WTC11 (cell line): Measurements from ENCODE around the gene AKR1C8.

ENCODE experiments used
- CREB1 ChIP-seq: sonication (generic); formaldehyde crosslinking; IDR thresholded peaks from 2 replicates; pipeline ENCODE4 v1.8.0; 2023; ENCODE audit warnings: mild to moderate bottlenecking, missing genetic modification reagents
- CREM ChIP-seq: sonication (generic); formaldehyde crosslinking; IDR thresholded peaks from 2 replicates; pipeline ENCODE4 v1.8.1; 2022; ENCODE audit warnings: mild to moderate bottlenecking, missing genetic modification reagents, moderate library complexity
- NFE2L1 ChIP-seq: sonication (generic); formaldehyde crosslinking; IDR thresholded peaks from 2 replicates; pipeline ENCODE4 v1.8.1; 2023; ENCODE audit warnings: missing genetic modification reagents
- NR1H2 ChIP-seq: sonication (generic); formaldehyde crosslinking; IDR thresholded peaks from 2 replicates; pipeline ENCODE4 v1.9.0; 2021; ENCODE audit warnings: mild to moderate bottlenecking, moderate library complexity, missing genetic modification reagents
- ZNF671 ChIP-seq: fragments of 250-450 bp; sonication (Bioruptor Pico); IDR thresholded peaks from 2 replicates; pipeline ENCODE4 v1.8.0; 2021; ENCODE audit warnings: mild to moderate bottlenecking
- TF ChIP-seq, protein P1 (sequence below): fragments of 200-600 bp; IDR thresholded peaks from 2 replicates; pipeline ENCODE4 v1.8.0; 2022; ENCODE audit warnings: antibody characterized with exemption
- TF ChIP-seq, protein P2 (sequence below): sonication (generic); formaldehyde crosslinking; IDR thresholded peaks from 2 replicates; pipeline ENCODE4 v1.8.1; 2023; ENCODE audit warnings: mild to moderate bottlenecking, moderate library complexity, missing genetic modification reagents
- TF ChIP-seq, protein P3 (sequence below): fragments of 250-450 bp; sonication (Bioruptor Pico); IDR thresholded peaks from 2 replicates; pipeline ENCODE4 v1.9.0; 2021; ENCODE audit warnings: mild to moderate bottlenecking
- TF ChIP-seq, protein P4 (sequence below): sonication (generic); formaldehyde crosslinking; IDR thresholded peaks from 2 replicates; pipeline ENCODE4 v1.8.1; 2022; ENCODE audit warnings: low read depth, missing genetic modification reagents, borderline replicate concordance
- TF ChIP-seq, protein P5 (sequence below): sonication (generic); formaldehyde crosslinking; IDR thresholded peaks from 2 replicates; pipeline ENCODE4 v1.8.0; 2022; ENCODE audit warnings: missing genetic modification reagents
- TF ChIP-seq, protein P6 (sequence below): sonication (generic); formaldehyde crosslinking; IDR thresholded peaks from 2 replicates; pipeline ENCODE4 v1.8.1; 2023; ENCODE audit warnings: mild to moderate bottlenecking, missing genetic modification reagents, moderate library complexity

DNA sequence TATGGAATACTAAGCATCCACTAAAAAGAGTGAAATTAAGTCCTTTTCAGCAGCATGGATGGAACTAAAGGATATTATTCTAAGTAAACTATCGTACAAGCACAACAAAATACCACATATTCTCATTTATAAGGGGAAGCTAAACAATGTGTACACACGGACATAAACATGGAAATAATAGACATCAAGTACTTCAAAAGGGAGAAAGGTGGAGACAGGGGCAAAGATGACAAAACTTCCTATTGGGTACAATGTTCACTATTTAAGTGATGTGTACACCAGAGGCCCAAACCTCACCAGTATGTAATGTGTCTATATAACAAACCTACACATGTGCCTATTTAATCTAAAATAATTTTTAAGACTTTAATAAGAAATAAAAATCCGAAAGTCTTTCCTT, 9.5 kb upstream of the AKR1C8 start:
- TF ChIP-seq, protein P1, sequence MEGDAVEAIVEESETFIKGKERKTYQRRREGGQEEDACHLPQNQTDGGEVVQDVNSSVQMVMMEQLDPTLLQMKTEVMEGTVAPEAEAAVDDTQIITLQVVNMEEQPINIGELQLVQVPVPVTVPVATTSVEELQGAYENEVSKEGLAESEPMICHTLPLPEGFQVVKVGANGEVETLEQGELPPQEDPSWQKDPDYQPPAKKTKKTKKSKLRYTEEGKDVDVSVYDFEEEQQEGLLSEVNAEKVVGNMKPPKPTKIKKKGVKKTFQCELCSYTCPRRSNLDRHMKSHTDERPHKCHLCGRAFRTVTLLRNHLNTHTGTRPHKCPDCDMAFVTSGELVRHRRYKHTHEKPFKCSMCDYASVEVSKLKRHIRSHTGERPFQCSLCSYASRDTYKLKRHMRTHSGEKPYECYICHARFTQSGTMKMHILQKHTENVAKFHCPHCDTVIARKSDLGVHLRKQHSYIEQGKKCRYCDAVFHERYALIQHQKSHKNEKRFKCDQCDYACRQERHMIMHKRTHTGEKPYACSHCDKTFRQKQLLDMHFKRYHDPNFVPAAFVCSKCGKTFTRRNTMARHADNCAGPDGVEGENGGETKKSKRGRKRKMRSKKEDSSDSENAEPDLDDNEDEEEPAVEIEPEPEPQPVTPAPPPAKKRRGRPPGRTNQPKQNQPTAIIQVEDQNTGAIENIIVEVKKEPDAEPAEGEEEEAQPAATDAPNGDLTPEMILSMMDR, result no peak
- TF ChIP-seq NFE2L1 (CRISPR knock-in tag), result no peak
- TF ChIP-seq CREB1, result no peak
- no peak for TF ChIP-seq NR1H2
- TF ChIP-seq, protein P2, sequence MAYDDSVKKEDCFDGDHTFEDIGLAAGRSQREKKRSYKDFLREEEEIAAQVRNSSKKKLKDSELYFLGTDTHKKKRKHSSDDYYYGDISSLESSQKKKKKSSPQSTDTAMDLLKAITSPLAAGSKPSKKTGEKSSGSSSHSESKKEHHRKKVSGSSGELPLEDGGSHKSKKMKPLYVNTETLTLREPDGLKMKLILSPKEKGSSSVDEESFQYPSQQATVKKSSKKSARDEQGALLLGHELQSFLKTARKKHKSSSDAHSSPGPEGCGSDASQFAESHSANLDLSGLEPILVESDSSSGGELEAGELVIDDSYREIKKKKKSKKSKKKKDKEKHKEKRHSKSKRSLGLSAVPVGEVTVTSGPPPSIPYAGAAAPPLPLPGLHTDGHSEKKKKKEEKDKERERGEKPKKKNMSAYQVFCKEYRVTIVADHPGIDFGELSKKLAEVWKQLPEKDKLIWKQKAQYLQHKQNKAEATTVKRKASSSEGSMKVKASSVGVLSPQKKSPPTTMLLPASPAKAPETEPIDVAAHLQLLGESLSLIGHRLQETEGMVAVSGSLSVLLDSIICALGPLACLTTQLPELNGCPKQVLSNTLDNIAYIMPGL (CRISPR knock-in tag), result no peak
- TF ChIP-seq, protein P3, sequence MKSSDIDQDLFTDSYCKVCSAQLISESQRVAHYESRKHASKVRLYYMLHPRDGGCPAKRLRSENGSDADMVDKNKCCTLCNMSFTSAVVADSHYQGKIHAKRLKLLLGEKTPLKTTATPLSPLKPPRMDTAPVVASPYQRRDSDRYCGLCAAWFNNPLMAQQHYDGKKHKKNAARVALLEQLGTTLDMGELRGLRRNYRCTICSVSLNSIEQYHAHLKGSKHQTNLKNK, result no peak
- no peak for TF ChIP-seq CREM (CRISPR knock-in tag)
- TF ChIP-seq, protein P4, sequence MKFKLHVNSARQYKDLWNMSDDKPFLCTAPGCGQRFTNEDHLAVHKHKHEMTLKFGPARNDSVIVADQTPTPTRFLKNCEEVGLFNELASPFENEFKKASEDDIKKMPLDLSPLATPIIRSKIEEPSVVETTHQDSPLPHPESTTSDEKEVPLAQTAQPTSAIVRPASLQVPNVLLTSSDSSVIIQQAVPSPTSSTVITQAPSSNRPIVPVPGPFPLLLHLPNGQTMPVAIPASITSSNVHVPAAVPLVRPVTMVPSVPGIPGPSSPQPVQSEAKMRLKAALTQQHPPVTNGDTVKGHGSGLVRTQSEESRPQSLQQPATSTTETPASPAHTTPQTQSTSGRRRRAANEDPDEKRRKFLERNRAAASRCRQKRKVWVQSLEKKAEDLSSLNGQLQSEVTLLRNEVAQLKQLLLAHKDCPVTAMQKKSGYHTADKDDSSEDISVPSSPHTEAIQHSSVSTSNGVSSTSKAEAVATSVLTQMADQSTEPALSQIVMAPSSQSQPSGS (CRISPR knock-in tag), result no peak
- TF ChIP-seq ZNF671 (CRISPR knock-in tag), result no peak
- TF ChIP-seq, protein P5, sequence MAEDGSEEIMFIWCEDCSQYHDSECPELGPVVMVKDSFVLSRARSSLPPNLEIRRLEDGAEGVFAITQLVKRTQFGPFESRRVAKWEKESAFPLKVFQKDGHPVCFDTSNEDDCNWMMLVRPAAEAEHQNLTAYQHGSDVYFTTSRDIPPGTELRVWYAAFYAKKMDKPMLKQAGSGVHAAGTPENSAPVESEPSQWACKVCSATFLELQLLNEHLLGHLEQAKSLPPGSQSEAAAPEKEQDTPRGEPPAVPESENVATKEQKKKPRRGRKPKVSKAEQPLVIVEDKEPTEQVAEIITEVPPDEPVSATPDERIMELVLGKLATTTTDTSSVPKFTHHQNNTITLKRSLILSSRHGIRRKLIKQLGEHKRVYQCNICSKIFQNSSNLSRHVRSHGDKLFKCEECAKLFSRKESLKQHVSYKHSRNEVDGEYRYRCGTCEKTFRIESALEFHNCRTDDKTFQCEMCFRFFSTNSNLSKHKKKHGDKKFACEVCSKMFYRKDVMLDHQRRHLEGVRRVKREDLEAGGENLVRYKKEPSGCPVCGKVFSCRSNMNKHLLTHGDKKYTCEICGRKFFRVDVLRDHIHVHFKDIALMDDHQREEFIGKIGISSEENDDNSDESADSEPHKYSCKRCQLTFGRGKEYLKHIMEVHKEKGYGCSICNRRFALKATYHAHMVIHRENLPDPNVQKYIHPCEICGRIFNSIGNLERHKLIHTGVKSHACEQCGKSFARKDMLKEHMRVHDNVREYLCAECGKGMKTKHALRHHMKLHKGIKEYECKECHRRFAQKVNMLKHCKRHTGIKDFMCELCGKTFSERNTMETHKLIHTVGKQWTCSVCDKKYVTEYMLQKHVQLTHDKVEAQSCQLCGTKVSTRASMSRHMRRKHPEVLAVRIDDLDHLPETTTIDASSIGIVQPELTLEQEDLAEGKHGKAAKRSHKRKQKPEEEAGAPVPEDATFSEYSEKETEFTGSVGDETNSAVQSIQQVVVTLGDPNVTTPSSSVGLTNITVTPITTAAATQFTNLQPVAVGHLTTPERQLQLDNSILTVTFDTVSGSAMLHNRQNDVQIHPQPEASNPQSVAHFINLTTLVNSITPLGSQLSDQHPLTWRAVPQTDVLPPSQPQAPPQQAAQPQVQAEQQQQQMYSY (CRISPR knock-in tag), result no peak
- TF ChIP-seq, protein P6, sequence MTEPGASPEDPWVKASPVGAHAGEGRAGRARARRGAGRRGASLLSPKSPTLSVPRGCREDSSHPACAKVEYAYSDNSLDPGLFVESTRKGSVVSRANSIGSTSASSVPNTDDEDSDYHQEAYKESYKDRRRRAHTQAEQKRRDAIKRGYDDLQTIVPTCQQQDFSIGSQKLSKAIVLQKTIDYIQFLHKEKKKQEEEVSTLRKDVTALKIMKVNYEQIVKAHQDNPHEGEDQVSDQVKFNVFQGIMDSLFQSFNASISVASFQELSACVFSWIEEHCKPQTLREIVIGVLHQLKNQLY (CRISPR knock-in tag), result no peak
